Kidney glomerular epithelial cell (primary cell): ENCODE results near the gene ADAP1.
"Not testable (repeated sequence)": the region's sequence is repeated elsewhere in the genome, so short reads cannot be mapped to it uniquely, and the experiment has no call there.

Experiments
- DNase-seq: peaks from one replicate; lab custom pipeline; 2025; lab: John Stamatoyannopoulos, UW

Gene ADAP1, protein sequence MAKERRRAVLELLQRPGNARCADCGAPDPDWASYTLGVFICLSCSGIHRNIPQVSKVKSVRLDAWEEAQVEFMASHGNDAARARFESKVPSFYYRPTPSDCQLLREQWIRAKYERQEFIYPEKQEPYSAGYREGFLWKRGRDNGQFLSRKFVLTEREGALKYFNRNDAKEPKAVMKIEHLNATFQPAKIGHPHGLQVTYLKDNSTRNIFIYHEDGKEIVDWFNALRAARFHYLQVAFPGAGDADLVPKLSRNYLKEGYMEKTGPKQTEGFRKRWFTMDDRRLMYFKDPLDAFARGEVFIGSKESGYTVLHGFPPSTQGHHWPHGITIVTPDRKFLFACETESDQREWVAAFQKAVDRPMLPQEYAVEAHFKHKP

DNA sequence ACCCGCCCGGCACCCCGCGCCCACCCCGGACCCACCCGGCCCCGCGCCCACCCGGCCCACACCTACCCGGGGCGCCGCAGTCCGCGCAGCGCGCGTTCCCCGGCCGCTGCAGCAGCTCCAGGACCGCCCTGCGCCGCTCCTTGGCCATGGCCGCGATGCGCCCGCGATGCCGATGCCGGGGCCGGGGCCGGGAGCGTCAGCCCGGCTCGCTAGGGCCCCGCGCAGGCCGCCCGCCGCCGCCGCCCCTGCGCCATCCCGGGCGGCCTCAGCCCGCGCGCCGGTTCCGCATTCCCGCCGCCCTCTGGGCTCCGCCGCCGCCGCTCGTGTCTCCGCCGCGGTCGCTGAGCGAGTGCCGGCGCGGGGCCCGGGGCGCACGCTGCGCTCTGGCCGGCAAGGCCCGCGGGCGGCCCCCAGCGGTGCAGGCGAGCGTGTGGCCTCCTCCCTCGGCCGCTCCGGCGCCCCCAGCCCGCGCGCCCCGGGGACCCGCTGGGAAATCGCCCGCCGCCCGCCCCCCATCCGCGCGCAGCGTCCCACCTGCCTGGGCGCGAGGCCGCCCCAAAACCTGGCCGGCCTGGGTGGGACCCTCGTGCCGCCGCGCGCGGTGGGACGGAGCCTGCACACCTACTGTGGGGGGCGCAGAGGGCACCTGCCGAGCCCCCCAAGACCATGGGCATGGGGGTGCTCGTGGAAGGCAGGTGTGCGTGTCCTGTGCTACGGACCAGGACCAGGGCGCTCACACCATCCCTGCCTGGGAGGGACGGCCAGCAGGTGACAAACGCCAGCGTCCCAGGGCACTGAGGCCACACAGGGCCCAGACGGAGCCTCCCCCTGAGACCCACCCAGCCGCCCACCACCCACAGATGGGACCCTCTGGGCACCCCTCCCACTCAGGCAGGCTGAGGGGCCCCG, at the start of gene ADAP1:
ADAP1 (minus strand) TSS at position 351 of the 909 bp plus-strand sequence; CDS start at position 148, 203 bp downstream.
- peak; percentile 27 for DNase-seq

DNA sequence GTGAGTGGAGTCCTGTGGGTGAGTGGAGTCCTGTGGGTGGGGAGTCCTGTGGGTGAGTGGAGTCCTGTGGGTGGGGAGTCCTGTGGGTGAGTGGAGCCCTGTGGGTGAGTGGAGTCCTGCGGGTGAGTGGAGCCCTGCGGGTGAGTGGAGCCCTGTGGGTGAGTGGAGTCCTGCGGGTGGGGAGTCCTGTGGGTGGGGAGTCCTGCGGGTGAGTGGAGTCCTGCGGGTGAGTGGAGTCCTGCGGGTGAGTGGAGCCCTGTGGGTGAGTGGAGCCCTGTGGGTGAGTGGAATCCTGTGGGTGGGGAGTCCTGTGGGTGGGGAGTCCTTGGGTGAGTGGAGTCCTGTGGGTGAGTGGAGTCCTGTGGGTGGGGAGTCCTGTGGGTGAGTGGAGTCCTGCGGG, 48.0 kb upstream of the ADAP1 start:
- not testable (repeated sequence) for DNase-seq

DNA sequence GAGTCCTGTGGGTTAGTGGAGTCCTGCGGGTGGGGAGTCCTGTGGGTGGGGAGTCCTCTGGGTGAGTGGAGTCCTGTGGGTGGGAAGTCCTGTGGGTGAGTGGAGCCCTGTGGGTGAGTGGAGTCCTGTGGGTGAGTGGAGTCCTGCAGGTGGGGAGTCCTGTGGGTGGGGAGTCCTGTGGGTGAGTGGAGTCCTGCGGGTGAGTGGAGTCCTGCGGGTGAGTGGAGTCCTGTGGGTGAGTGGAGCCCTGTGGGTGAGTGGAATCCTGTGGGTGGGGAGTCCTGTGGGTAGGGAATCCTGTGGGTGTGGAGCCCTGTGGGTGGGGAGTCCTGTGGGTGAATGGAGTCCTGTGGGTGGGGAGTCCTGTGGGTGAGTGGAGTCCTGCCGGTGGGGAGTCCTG, 47.5 kb upstream of the ADAP1 start:
- not testable (repeated sequence) for DNase-seq

DNA sequence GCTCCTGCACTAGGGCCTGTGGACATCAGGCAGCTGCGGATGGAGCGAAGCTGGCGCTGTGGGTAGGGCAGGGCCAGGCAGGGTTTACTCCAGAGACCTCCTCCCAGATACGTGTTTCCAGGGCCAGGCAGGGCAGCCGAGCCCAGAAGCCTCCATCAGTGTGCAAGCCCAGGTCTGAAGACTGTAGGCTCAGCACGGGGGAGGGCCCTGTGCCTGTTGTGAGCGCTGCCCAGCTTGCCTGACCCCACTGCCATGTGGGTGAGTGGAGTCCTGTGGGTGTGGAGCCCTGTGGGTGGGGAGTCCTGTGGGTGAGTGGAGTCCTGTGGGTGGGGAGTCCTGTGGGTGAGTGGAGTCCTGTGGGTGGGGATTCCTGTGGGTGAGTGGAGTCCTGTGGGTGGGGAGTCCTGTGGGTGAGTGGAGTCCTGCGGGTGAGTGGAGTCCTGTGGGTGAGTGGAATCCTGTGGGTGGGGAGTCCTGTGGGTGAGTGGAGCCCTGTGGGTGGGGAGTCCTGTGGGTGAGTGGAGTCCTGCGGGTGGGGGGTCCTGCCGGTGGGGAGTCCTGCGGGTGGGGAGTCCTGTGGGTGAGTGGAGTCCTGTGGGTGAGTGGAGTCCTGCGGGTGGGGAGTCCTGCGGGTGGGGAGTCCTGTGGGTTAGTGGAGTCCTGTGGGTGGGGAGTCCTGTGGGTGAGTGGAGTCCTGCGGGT, 46.7 kb upstream of the ADAP1 start:
- DNase-seq = not testable (repeated sequence)

- DNase-seq = no peak
These were observed 45.8 kb upstream of the ADAP1 start for GRCh38 chr7:999941-1000935.

GRCh38 chr7:999149-999879, 44.8 kb upstream of the ADAP1 start:
- DNase-seq = no peak

- DNase-seq = no peak
These were observed 43.2 kb upstream of the ADAP1 start for GRCh38 chr7:997404-998395.

DNA sequence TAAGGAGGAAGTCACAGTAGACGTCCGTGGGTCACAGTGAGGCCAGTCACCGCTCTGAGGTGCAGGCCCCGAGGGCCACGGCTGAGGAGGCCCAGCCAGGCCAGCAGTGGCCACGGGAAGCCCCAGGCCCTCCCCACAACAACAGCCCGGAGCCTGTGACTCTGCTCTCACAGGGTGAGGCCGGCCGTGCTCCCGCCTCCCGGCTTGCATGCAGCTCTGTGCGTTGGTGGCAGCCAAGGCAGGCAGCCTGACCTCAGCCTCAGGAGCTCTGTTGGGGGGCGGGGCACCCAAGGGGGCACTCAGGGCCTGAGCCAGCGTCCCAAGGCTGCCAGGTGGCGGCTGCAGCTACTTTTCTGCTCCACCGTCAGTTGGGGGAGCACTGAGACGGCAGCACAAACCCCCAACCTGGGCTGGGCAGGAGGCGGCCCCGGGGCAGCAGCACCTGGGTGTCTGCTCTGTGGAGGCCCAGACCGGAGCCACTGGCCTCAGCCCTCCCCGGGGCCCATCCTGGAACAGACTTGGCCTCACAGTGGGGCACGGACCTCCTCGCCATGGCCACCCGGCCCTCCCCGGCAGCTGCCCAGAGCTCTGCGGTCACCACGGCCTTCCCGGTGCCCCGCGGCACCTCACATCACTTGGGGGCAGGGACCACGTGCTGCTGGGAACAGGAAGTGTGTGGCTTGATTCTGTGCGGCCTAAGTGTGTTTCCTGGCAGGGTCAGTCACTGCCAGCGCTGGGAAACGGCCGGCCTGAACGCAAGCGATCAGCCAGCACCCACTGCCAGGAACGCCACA, 41.8 kb upstream of the ADAP1 start:
- DNase-seq = no peak

- no peak for DNase-seq
These were observed 41.1 kb upstream of the ADAP1 start for GRCh38 chr7:995571-995970.

GRCh38 chr7:994592-995308, 40.3 kb upstream of the ADAP1 start:
- no peak for DNase-seq

- peak; percentile 92 for DNase-seq
These were observed 38.5 kb upstream of the ADAP1 start for GRCh38 chr7:992709-993607.

DNA sequence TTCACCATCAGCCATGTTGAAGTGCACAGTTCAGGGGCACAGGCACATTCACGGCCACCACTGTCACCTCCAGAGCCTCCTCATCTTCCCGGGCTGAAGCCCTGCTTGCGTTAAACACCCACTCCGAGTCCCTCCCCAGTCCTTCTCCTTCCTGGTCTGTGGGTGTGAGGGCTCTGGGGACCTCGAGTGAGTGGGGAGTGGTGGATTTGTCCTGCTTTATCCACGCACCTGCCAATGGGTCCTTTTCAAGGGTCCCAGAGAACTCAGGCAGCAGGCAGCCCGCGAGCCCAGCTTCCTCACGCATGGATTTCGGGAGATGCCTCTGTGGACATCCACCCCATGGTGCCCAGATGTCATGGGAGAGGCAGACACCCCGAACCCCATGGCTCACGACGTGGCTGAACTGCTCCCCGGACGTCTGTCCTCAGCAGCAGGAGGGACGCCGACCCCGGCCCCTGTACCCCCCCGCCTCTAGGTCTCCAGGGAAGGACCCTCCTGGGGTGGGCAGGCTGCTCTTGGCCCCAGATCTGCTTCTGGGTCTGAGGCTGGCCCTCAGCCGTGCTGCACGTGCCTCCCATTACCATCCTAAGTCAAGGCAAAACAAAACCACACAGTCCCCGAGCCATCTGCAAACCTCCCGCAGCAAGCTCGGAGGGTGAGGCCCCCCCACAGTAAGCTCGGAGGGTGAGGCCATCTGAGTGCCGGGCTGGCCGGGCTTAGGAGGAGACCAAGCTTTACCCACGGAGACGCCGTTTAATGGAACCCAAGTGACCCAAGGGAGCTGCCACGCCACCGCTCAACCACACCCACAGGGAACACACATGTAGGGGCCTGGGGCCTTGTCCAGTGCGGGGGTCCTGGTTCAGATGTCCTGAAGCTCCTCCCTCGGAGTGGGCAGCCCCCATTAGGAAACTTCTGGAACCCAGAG, 37.5 kb upstream of the ADAP1 start:
- DNase-seq = no peak

- no peak for DNase-seq
These were observed 36.7 kb upstream of the ADAP1 start for GRCh38 chr7:990933-991728.

DNA sequence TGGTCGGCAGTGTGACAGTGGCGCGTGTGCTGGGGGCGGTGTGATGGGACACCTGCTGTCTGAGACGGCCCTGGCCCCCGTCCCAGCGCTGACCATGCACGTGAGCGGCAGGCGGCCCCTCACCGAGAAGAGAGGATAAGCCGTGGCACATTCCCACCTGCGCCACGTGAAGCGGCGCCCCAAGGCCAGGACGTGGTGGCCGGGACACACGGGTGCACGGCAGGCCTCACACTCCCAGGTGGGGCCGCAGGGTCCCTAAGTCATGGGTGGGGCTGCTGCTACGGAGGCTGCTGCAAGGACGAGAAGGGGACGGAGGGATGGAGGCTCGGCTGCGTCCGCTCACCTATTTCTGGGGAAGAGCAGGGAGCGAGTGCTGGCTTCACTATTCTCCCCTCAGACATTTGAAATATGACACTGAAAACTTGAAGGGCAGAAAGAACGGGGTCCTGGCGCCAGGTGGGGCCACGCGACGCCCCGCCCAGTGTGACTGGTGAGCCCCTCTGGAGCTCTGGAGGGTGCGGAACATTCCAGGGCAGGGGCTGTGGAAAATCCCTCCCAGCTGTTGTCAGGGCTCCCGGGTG, 36.0 kb upstream of the ADAP1 start:
- DNase-seq = no peak
